Mesenchymal stem cell (in vitro differentiated cells and primary cell): ENCODE measurements around the gene GSAP.

Experiments
- DNase-seq: peaks from one replicate; pipeline ENCODE4 v3.0.0-alpha.2; 2013
- H2AFZ ChIP-seq: one replicate; pipeline ENCODE4 v1.6.1; 2013; ENCODE audit warnings: low read depth, mild to moderate bottlenecking, control low read depth, inconsistent platforms, low read length, moderate library complexity
- H2AK5ac ChIP-seq: 2 replicates; pipeline ENCODE4 v1.6.1; 2013; ENCODE audit warnings: low read length, moderate library complexity, mild to moderate bottlenecking, inconsistent platforms; ENCODE audit not compliant: severe bottlenecking
- H2BK120ac ChIP-seq: one replicate; pipeline ENCODE4 v1.6.1; 2013; ENCODE audit warnings: low read depth, mild to moderate bottlenecking, inconsistent platforms, low read length, moderate library complexity
- H2BK12ac ChIP-seq, 2 experiments: one replicate each; pipeline ENCODE4 v1.6.1; 2013; ENCODE audit warnings: inconsistent platforms in 2 of 2, low read length in 2 of 2, mild to moderate bottlenecking in 2 of 2, moderate library complexity in 2 of 2, control low read depth in 1 of 2
- H2BK15ac ChIP-seq: one replicate; pipeline ENCODE4 v1.6.1; 2013; ENCODE audit warnings: mild to moderate bottlenecking, low read depth, inconsistent platforms; ENCODE audit not compliant: poor library complexity, severe bottlenecking
- H2BK5ac ChIP-seq: 2 replicates; pipeline ENCODE4 v1.6.1; 2013; ENCODE audit warnings: low read depth, mild to moderate bottlenecking, low read length, control low read depth, inconsistent platforms; ENCODE audit not compliant: poor library complexity, severe bottlenecking
- H3K14ac ChIP-seq, 2 experiments: one replicate each; pipeline ENCODE4 v1.6.1; 2013; ENCODE audit warnings: inconsistent platforms in 2 of 2, low read length in 2 of 2, control low read depth in 1 of 2, mild to moderate bottlenecking in 1 of 2, moderate library complexity in 1 of 2
- H3K18ac ChIP-seq, 2 experiments: one replicate each; pipeline ENCODE4 v1.6.1; 2013; ENCODE audit warnings: inconsistent platforms in 2 of 2, low read length in 2 of 2, control low read depth in 1 of 2, low read depth in 1 of 2, mild to moderate bottlenecking in 1 of 2
- H3K23ac ChIP-seq, 2 experiments: one replicate each; pipeline ENCODE4 v1.6.1; 2013; ENCODE audit warnings: inconsistent platforms in 2 of 2, low read length in 2 of 2, mild to moderate bottlenecking in 2 of 2, moderate library complexity in 2 of 2, control low read depth in 1 of 2
- H3K27ac ChIP-seq: 2 replicates; pipeline ENCODE4 v1.5.1; 2013; ENCODE audit warnings: mild to moderate bottlenecking, moderate library complexity, low read length, control low read depth, inconsistent platforms; ENCODE audit not compliant: poor library complexity, severe bottlenecking
- H3K27me3 ChIP-seq, 2 experiments: 2 replicates each; pipeline versions ENCODE4 v1.6.1 to v1.7.0; 2013; ENCODE audit warnings: low read length in 2 of 2, mild to moderate bottlenecking in 2 of 2, moderate library complexity in 2 of 2, control low read depth in 1 of 2, inconsistent platforms in 1 of 2; ENCODE audit not compliant: control insufficient read depth in 1 of 2, insufficient read depth in 1 of 2
- H3K36me3 ChIP-seq, 2 experiments: 2 replicates each; pipeline versions ENCODE4 v1.6.1 to v1.7.0; 2013; ENCODE audit warnings: low read length in 2 of 2, control low read depth in 1 of 2, inconsistent platforms in 1 of 2, low read depth in 1 of 2, mild to moderate bottlenecking in 1 of 2; ENCODE audit not compliant: insufficient read depth in 2 of 2, control insufficient read depth in 1 of 2
- H3K4ac ChIP-seq, 2 experiments: one replicate each; pipeline ENCODE4 v1.6.1; 2013; ENCODE audit warnings: inconsistent platforms in 2 of 2, low read length in 2 of 2, mild to moderate bottlenecking in 2 of 2, moderate library complexity in 2 of 2, control low read depth in 1 of 2, low read depth in 1 of 2
- H3K4me1 ChIP-seq: 2 replicates; pipeline ENCODE4 v1.6.1; 2013; ENCODE audit warnings: low read depth, low read length, control low read depth; ENCODE audit not compliant: control insufficient read depth, insufficient read depth
- H3K4me2 ChIP-seq: 2 replicates; pipeline ENCODE4 v1.6.1; 2013; ENCODE audit warnings: low read length, mild to moderate bottlenecking, inconsistent platforms; ENCODE audit not compliant: poor library complexity, severe bottlenecking
- H3K4me3 ChIP-seq, 2 experiments: 2 replicates each; pipeline versions ENCODE4 v1.5.1 to v1.7.0; 2013; ENCODE audit warnings: low read length in 2 of 2, mild to moderate bottlenecking in 2 of 2, control low read depth in 1 of 2, low read depth in 1 of 2; ENCODE audit not compliant: insufficient read depth in 1 of 2
- H3K79me1 ChIP-seq: replicated peaks from 2 replicates; pipeline ENCODE4 v1.6.1; 2013; ENCODE audit warnings: mild to moderate bottlenecking, control low read depth, low read length, inconsistent platforms; ENCODE audit not compliant: poor library complexity, severe bottlenecking
- H3K9ac ChIP-seq: 2 replicates; pipeline ENCODE4 v1.7.0; 2013; ENCODE audit warnings: mild to moderate bottlenecking, low read length, moderate library complexity
- H3K9me3 ChIP-seq: 2 replicates; pipeline ENCODE4 v1.7.0; 2013; ENCODE audit warnings: mild to moderate bottlenecking, low read length; ENCODE audit not compliant: control insufficient read depth
- H4K8ac ChIP-seq: one replicate; pipeline ENCODE4 v1.6.1; 2013; ENCODE audit warnings: inconsistent platforms, mild to moderate bottlenecking, low read length, moderate library complexity
- H4K91ac ChIP-seq: one replicate; pipeline ENCODE4 v1.6.1; 2013; ENCODE audit warnings: mild to moderate bottlenecking, low read length, inconsistent platforms
- WGBS: methylation state at CpG from one replicate; pipeline ENCODE4 v1.1.7; 2013; ENCODE audit warnings: mixed read lengths; 5-methylcytosine and 5-hydroxymethylcytosine counted together

GSAP gene

GRCh38 chr7:77461842-77462241 lies 45.7 kb upstream of the GSAP start:
- Histone ChIP-seq H3K23ac (no peak overlapping the region), H3K36me3 (no peaks in the 10 kb centered on the region), H3K27ac (no peak overlapping the region), H3K18ac (peak overlapping the region in 1 of 2 experiments; percentile 43), H4K8ac (peak overlapping the region; percentile 60), H2BK12ac (no peak overlapping the region), H3K4me2 (no peak overlapping the region), H2BK5ac (no peak overlapping the region), H2BK15ac (no peak overlapping the region), H4K91ac (no peak overlapping the region), H3K14ac (peak overlapping the region in 1 of 2 experiments; percentile 46), H3K79me1 (no peaks in the 10 kb centered on the region), H2AFZ (no peak overlapping the region), H3K4me3 (no peak overlapping the region), H3K4me1 (no peaks in the 10 kb centered on the region), H3K9me3 (no peaks in the 10 kb centered on the region), H3K9ac (no peak overlapping the region), H3K27me3 (no peaks in the 10 kb centered on the region), H2BK120ac (no peak overlapping the region), H3K4ac (no peak overlapping the region), H2AK5ac (no peak overlapping the region)
- WGBS: 96% methylated on average over 6 of the region's 6 CpGs
- no peak for DNase-seq

- no peak overlapping the region for H4K91ac ChIP-seq
- H3K4me2 ChIP-seq: no peak overlapping the region
- no peak overlapping the region for H2BK12ac ChIP-seq
- H3K9ac ChIP-seq: no peak overlapping the region
- H3K27me3 ChIP-seq: no peaks in the 10 kb centered on the region
- no peak overlapping the region for H2BK15ac ChIP-seq
- no peak overlapping the region for H2BK120ac ChIP-seq
- H2AK5ac ChIP-seq: no peak overlapping the region
- DNase-seq: no peak
- no peak overlapping the region for H4K8ac ChIP-seq
- no peaks in the 10 kb centered on the region for H3K79me1 ChIP-seq
- H3K4ac ChIP-seq: no peak overlapping the region
- H3K18ac ChIP-seq: no peak overlapping the region
- no peak overlapping the region for H3K4me3 ChIP-seq
- H3K9me3 ChIP-seq: no peaks in the 10 kb centered on the region
- H3K27ac ChIP-seq: no peak overlapping the region
- H2AFZ ChIP-seq: no peak overlapping the region
- H3K4me1 ChIP-seq: no peaks in the 10 kb centered on the region
- no peak overlapping the region for H3K23ac ChIP-seq
- no peak overlapping the region for H3K14ac ChIP-seq
- no peaks in the 10 kb centered on the region for H3K36me3 ChIP-seq
- WGBS: 71% methylated on average over 3 of the region's 3 CpGs
- H2BK5ac ChIP-seq: no peak overlapping the region
Observed at GRCh38 chr7:77461246-77461645, 45.1 kb upstream of the GSAP start.

- Histone ChIP-seq H3K27me3 (no peaks in the 10 kb centered on the region), H3K27ac (no peak overlapping the region), H3K9ac (no peak overlapping the region), H2BK5ac (no peak overlapping the region), H3K18ac (no peak overlapping the region), H3K36me3 (no peaks in the 10 kb centered on the region), H2BK15ac (no peak overlapping the region), H3K23ac (no peak overlapping the region), H2AFZ (no peak overlapping the region), H3K4ac (no peak overlapping the region), H2BK12ac (no peak overlapping the region), H2BK120ac (no peak overlapping the region), H3K4me2 (no peak overlapping the region), H4K91ac (no peak overlapping the region), H3K79me1 (no peaks in the 10 kb centered on the region), H3K9me3 (no peaks in the 10 kb centered on the region), H3K4me1 (peaks cover 3% of the 10 kb centered on the region), H3K4me3 (no peak overlapping the region), H3K14ac (no peak overlapping the region), H4K8ac (no peak overlapping the region), H2AK5ac (no peak overlapping the region)
- no peak for DNase-seq
- WGBS: 100% methylated on average over 1 of the region's 3 CpGs
Observed at GRCh38 chr7:77460057-77460486, 43.9 kb upstream of the GSAP start.

GRCh38 chr7:77459311-77459726 lies 43.2 kb upstream of the GSAP start:
- H3K4ac ChIP-seq: no peak overlapping the region
- H2BK120ac ChIP-seq: no peak overlapping the region
- no peak overlapping the region for H3K9ac ChIP-seq
- H4K91ac ChIP-seq: no peak overlapping the region
- H3K18ac ChIP-seq: no peak overlapping the region
- WGBS: 83% methylated on average over 2 of the region's 2 CpGs
- no peak overlapping the region for H3K23ac ChIP-seq
- H3K4me1 ChIP-seq: peaks cover 3% of the 10 kb centered on the region
- H3K9me3 ChIP-seq: no peaks in the 10 kb centered on the region
- no peak overlapping the region for H2BK12ac ChIP-seq
- no peak for DNase-seq
- H3K27ac ChIP-seq: no peak overlapping the region
- H4K8ac ChIP-seq: no peak overlapping the region
- no peak overlapping the region for H2AK5ac ChIP-seq
- H3K79me1 ChIP-seq: no peaks in the 10 kb centered on the region
- H3K14ac ChIP-seq: no peak overlapping the region
- H2AFZ ChIP-seq: no peak overlapping the region
- no peak overlapping the region for H2BK15ac ChIP-seq
- H3K27me3 ChIP-seq: no peaks in the 10 kb centered on the region
- no peak overlapping the region for H3K4me2 ChIP-seq
- no peak overlapping the region for H2BK5ac ChIP-seq
- H3K4me3 ChIP-seq: no peak overlapping the region
- no peaks in the 10 kb centered on the region for H3K36me3 ChIP-seq
